ENCODE data around the gene ADAMTS16. TPM values are rescaled to one million over a fixed set of nuclear protein-coding genes. Genes with fewer than 3 reads are reported as not detected.

The ADAMTS16 gene
- total RNA-seq, 1 experiment from 2014 or later, result 0.28 TPM

DNA sequence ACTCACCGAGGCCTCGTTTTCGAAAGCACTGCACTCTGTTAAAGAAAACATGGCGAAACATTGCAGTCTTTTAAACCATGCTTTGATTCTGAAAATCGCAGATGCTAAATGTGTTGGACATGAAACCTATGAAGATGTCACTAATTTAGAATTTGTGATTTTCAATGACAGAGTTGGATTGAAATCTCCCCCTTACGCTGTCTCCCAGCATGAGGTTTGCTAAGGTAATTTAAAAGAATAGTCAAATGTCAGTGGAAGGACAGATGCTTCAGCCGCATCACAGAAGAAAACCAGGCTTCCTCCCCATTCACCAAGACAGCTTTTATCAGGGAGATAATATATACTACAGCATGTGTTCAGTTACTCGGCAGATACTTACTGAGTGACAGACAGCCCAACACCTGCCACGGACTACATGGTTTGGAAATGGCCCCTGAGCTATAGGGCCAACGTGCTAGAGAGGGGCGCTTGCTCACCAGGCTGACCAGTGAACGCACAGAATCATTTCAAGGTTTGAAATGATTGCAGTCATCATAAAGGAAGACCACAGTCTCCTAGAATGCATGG lies 136.9 kb downstream of the ADAMTS16 start:
- Histone ChIP-seq H3K27ac (ENCODE audit: low read depth, low read length, poor library complexity, severe bottlenecking) (no peak overlapping the region), H3K27me3 (replicated peaks; ENCODE audit: insufficient read depth, low read depth, low read length, poor library complexity) (no peaks in the 10 kb centered on the region), H3K4me1 (ENCODE audit: insufficient read depth, low read length, poor library complexity, severe bottlenecking) (peaks cover 8% of the 10 kb centered on the region), H3K4me3 (ENCODE audit: low read depth, low read length, poor library complexity, severe bottlenecking) (no peak overlapping the region), H3K9me3 (ENCODE audit: low read depth, low read length, poor library complexity, severe bottlenecking) (no peaks in the 10 kb centered on the region), H3K36me3 (ENCODE audit: insufficient read depth, low read length, poor library complexity, severe bottlenecking) (no peaks in the 10 kb centered on the region)
- no peak for DNase-seq (ENCODE audit: low spot score)
- CTCF ChIA-PET, result no interaction called here
- BruUV-seq (replicated peaks), result no TSS peak
- intact Hi-C loops (cut with micrococcal nuclease; ENCODE audit: unreplicated experiment), result no loop called here
- TF ChIP-seq EZH2 (IDR thresholded peaks at IDR 0.05; ENCODE audit: borderline replicate concordance, low read depth, low read length, poor library complexity, severe bottlenecking), result no peak
- no peak for TF ChIP-seq CTCF (conservative IDR thresholded peaks at IDR 0.05; ENCODE audit: low read depth, low read length)
- POLR2A ChIA-PET (ENCODE audit: low non-redundant PET), result no interaction called here

DNA sequence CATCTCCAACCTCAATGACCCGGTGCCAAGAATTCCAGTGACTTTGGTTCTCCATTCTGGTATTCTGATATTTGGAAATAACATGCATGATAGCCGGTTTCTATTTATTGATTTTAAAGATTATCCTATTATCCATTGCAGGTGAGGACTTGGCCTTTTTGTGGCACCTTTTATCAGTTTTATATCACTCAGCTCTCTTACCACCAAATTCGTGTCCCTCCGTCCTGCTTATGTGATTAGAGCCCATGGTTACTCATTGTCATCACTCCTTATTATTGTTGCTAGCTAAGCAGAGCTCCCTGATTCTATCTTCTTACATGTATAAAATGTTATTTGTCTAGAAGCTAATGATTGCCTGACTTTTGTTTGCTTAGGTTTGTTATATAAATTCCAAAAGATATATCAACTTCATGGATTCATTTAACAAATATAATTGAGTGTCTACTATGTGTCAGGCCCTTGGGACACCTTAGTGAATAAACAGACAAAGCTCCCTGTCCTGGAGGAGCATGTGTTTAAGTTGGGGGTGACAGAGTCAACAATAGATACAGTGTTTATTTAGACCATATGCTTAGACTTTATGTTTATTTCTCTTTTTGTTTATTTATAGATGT lies 138.2 kb downstream of the ADAMTS16 start:
- intact Hi-C loops (cut with micrococcal nuclease; ENCODE audit: unreplicated experiment), result no loop called here
- CTCF ChIA-PET, result no interaction called here
- POLR2A ChIA-PET (ENCODE audit: low non-redundant PET), result no interaction called here
- Histone ChIP-seq H3K27me3 (replicated peaks; ENCODE audit: insufficient read depth, low read depth, low read length, poor library complexity) (no peaks in the 10 kb centered on the region), H3K4me1 (ENCODE audit: insufficient read depth, low read length, poor library complexity, severe bottlenecking) (peaks cover 4% of the 10 kb centered on the region), H3K4me3 (ENCODE audit: low read depth, low read length, poor library complexity, severe bottlenecking) (no peak overlapping the region), H3K9me3 (ENCODE audit: low read depth, low read length, poor library complexity, severe bottlenecking) (no peaks in the 10 kb centered on the region), H3K27ac (ENCODE audit: low read depth, low read length, poor library complexity, severe bottlenecking) (no peak overlapping the region), H3K36me3 (ENCODE audit: insufficient read depth, low read length, poor library complexity, severe bottlenecking) (no peaks in the 10 kb centered on the region)
- BruUV-seq (replicated peaks), result no TSS peak
- TF ChIP-seq EZH2 (IDR thresholded peaks at IDR 0.05; ENCODE audit: borderline replicate concordance, low read depth, low read length, poor library complexity, severe bottlenecking), result no peak
- TF ChIP-seq CTCF (conservative IDR thresholded peaks at IDR 0.05; ENCODE audit: low read depth, low read length), result no peak
- no peak for DNase-seq (ENCODE audit: low spot score)

- BruUV-seq (replicated peaks), result no TSS peak
- H3K27me3 ChIP-seq (replicated peaks; ENCODE audit: insufficient read depth, low read depth, low read length, poor library complexity), result no peaks in the 10 kb centered on the region
- no peaks in the 10 kb centered on the region for H3K36me3 ChIP-seq (ENCODE audit: insufficient read depth, low read length, poor library complexity, severe bottlenecking)
- ChIA-PET CTCF (no interaction called here), POLR2A (ENCODE audit: low non-redundant PET) (no interaction called here)
- no peaks in the 10 kb centered on the region for H3K9me3 ChIP-seq (ENCODE audit: low read depth, low read length, poor library complexity, severe bottlenecking)
- H3K4me3 ChIP-seq (ENCODE audit: low read depth, low read length, poor library complexity, severe bottlenecking), result no peak overlapping the region
- DNase-seq (ENCODE audit: low spot score), result no peak
- intact Hi-C loops (cut with micrococcal nuclease; ENCODE audit: unreplicated experiment), result no loop called here
- H3K4me1 ChIP-seq (ENCODE audit: insufficient read depth, low read length, poor library complexity, severe bottlenecking), result peaks cover 4% of the 10 kb centered on the region
- no peak overlapping the region for H3K27ac ChIP-seq (ENCODE audit: low read depth, low read length, poor library complexity, severe bottlenecking)
- no peak for TF ChIP-seq CTCF (conservative IDR thresholded peaks at IDR 0.05; ENCODE audit: low read depth, low read length)
- TF ChIP-seq EZH2 (IDR thresholded peaks at IDR 0.05; ENCODE audit: borderline replicate concordance, low read depth, low read length, poor library complexity, severe bottlenecking), result no peak
These were observed 138.8 kb downstream of the ADAMTS16 start for GRCh38 chr5:5278815-5279381.
